ENCODE results near the gene AMPH.
"Not testable (repeated sequence)": the region's sequence is repeated elsewhere in the genome, so short reads cannot be mapped to it uniquely, and the experiment has no call there.

The AMPH gene

GRCh38 chr7:38628630-38629385 lies 2.4 kb downstream of the AMPH start:
- no peak for DNase-seq

GRCh38 chr7:38625866-38626265 lies 5.3 kb downstream of the AMPH start:
- DNase-seq, result no peak

- no peak for DNase-seq
These were observed 15.5 kb downstream of the AMPH start for GRCh38 chr7:38615665-38616064.

- no peak for DNase-seq
These were observed 23.7 kb downstream of the AMPH start for GRCh38 chr7:38607466-38607865.

- DNase-seq, result no peak
These were observed 30.4 kb downstream of the AMPH start for GRCh38 chr7:38600741-38601140.

GRCh38 chr7:38594949-38595348 lies 36.2 kb downstream of the AMPH start:
- DNase-seq, result no peak

- no peak for DNase-seq
These were observed 38.4 kb downstream of the AMPH start for GRCh38 chr7:38592737-38593288.

- DNase-seq, result no peak
These were observed 45.4 kb downstream of the AMPH start for GRCh38 chr7:38585572-38586354.

GRCh38 chr7:38584443-38585210 lies 46.5 kb downstream of the AMPH start:
- DNase-seq, result no peak

- DNase-seq, result no peak
These were observed 50.7 kb downstream of the AMPH start for GRCh38 chr7:38580485-38580884.

- DNase-seq, result no peak
These were observed 57.1 kb downstream of the AMPH start for GRCh38 chr7:38574086-38574485.

GRCh38 chr7:38571620-38572019 lies 59.6 kb downstream of the AMPH start:
- not testable (repeated sequence) for DNase-seq

GRCh38 chr7:38568497-38568896 lies 62.7 kb downstream of the AMPH start:
- DNase-seq, result no peak

- DNase-seq, result no peak
These were observed 65.9 kb downstream of the AMPH start for GRCh38 chr7:38565289-38565688.

- DNase-seq, result no peak
These were observed 67.4 kb downstream of the AMPH start for GRCh38 chr7:38563741-38564140.

- no peak for DNase-seq
These were observed 70.0 kb downstream of the AMPH start for GRCh38 chr7:38561166-38561565.

GRCh38 chr7:38558761-38559345 lies 72.3 kb downstream of the AMPH start:
- no peak for DNase-seq

- DNase-seq, result no peak
These were observed 76.6 kb downstream of the AMPH start for GRCh38 chr7:38554586-38554985.

GRCh38 chr7:38550836-38551235 lies 80.3 kb downstream of the AMPH start:
- no peak for DNase-seq

GRCh38 chr7:38548605-38549004 lies 82.6 kb downstream of the AMPH start:
- no peak for DNase-seq

- DNase-seq, result no peak
These were observed 84.4 kb downstream of the AMPH start for GRCh38 chr7:38546763-38547162.

GRCh38 chr7:38545977-38546376 lies 85.2 kb downstream of the AMPH start:
- no peak for DNase-seq

- DNase-seq, result no peak
These were observed 89.0 kb downstream of the AMPH start for GRCh38 chr7:38542156-38542555.

All from activated CD4-positive, CD25-positive, alpha-beta regulatory T cell treated with anti-CD3 and anti-CD28 coated beads, Interleukin-2, amount 50 U/mL, for 72 hours (primary cell).